ENCODE measurements around the gene OASL. TPM values are rescaled to one million over a fixed set of nuclear protein-coding genes. Genes with fewer than 3 reads are reported as not detected.

OASL gene
- total RNA-seq, 1 donor, result under 0.01 TPM

DNA sequence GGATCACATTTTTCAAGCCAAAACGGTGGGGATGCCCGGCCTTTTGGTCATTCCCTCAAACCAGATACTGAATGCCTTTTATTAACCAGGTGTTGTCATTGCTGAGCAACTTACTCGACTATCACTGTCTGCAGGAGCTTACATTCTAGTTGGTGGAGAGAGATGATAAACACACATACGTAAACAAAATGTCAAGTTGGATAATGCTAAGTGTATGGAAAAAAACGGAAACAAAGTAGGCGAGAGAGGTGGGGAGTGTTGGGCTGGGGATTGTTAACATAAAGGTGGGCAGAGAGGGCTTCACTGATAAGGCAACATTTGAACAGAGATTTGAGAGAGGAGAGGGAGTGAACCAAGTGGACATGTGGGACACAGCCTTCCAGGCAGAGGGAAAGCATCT lies 27.2 kb downstream of the OASL start:
- DNase-seq (ENCODE audit: low read depth), result no peak
- H3K4me3 ChIP-seq (ENCODE audit: low read depth, low read length), result no peak overlapping the region
- TF ChIP-seq, protein P1, sequence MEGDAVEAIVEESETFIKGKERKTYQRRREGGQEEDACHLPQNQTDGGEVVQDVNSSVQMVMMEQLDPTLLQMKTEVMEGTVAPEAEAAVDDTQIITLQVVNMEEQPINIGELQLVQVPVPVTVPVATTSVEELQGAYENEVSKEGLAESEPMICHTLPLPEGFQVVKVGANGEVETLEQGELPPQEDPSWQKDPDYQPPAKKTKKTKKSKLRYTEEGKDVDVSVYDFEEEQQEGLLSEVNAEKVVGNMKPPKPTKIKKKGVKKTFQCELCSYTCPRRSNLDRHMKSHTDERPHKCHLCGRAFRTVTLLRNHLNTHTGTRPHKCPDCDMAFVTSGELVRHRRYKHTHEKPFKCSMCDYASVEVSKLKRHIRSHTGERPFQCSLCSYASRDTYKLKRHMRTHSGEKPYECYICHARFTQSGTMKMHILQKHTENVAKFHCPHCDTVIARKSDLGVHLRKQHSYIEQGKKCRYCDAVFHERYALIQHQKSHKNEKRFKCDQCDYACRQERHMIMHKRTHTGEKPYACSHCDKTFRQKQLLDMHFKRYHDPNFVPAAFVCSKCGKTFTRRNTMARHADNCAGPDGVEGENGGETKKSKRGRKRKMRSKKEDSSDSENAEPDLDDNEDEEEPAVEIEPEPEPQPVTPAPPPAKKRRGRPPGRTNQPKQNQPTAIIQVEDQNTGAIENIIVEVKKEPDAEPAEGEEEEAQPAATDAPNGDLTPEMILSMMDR (IDR thresholded peaks at IDR 0.05; ENCODE audit: insufficient read depth, low read depth, low read length), result no peak

DNA sequence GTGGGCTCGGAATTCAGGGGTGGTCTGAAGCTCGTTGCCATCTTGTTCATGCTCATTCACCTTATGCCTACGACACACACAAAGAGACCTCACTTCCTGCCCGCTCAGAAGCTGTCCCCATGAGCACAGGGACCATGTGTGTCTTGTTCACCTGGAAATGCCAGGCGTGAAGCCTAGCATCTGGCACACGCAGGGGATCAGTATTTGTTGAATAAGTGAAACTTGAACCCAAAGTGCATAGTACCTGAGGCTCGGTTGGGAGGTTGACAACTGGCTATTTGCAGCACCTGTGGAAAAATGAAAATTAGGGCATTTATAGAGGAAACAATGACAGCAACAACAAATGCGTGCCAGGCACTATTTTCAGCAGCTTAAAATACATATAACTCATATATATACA lies 28.2 kb downstream of the OASL start:
- TF ChIP-seq, protein P1 (IDR thresholded peaks at IDR 0.05; ENCODE audit: insufficient read depth, low read depth, low read length), result no peak

DNA sequence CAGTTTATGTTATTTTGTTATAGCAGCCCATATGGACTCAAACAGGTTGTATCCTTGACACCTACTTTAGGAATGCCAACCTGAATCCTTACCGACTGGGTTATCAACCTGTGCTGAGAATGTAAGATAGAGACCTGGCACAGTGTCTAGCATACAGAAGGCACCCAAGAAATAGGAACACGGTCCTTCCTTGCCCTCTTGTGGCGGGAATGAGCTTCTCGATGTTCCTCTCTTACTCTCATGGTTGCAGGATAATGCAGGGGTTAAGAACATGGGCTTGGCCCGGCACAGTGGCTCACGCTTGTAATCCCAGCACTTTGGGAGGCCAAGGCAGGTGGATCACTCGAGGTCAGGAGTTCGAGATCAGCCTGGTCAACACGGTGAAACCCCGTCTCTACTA lies 29.3 kb downstream of the OASL start:
- TF ChIP-seq, protein P1 (IDR thresholded peaks at IDR 0.05; ENCODE audit: insufficient read depth, low read depth, low read length), result peak; percentile 65
- DNase-seq (ENCODE audit: low read depth), result peak; percentile 50
- no peak overlapping the region for H3K4me3 ChIP-seq (ENCODE audit: low read depth, low read length)

More for the DNA sequence above, 28.2 kb downstream of the OASL start:
- no peak overlapping the region for H3K4me3 ChIP-seq (ENCODE audit: low read depth, low read length)
- DNase-seq (ENCODE audit: low read depth), result no peak

DNA sequence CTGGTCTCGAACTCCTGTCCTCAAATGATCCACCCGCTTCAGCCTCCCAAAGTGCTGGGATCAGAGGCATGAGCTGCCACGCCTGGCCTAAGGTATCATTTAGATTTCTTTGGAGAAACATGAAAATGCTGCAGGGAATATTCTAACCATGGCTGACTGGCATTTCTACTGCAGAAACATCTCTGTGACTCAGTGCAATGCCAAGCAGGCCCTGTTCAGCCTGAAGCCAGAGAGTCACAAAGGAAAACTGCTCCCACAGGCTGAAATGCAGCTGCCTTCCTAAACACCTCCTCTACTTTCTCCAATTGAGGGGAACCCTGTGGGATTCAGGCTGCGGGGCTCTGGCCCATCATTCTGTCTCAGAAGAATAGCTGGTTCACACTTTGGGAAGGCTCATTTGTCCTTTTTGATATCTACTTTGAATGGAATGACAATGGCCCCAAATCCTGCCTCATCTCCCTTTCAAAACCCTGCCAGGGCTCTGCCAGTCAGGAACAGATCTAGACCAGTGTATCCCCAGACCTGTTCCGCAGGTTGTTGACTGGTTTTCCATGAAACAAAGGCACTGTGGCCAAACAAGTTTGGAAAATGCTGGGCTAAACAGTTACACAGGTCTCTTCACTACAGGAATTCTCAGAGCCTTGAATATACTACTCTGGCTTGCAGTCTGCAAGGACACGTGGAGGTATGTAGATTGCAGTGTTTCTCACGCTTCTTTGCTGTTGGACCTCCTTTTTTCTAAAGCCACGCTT lies 30.5 kb downstream of the OASL start:
- H3K4me3 ChIP-seq (ENCODE audit: low read depth, low read length), result no peak overlapping the region
- TF ChIP-seq, protein P1 (IDR thresholded peaks at IDR 0.05; ENCODE audit: insufficient read depth, low read depth, low read length), result no peak
- DNase-seq (ENCODE audit: low read depth), result no peak

DNA sequence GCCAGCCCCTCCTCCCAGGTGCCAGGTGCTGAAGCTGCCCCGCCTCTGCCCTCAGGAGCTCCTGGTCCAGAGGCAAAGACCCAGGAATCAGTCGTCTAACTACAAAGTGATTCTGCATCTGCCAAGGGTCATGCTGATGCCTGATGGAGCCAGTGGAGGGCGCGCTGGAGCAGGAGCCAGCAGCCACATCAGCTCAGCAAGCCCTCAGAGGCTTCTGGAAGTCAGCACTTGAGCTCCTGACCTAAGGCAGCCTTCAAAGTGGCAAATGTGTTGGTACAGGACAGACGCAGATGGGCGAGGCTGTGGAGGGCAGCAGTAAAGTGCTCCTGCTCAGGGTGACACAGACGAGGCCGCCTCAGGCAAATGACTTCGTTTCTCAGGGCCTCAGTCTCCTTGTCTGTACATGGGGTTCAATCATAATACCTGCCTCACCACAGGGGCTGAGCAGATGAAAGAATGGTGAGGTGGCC lies 33.7 kb downstream of the OASL start:
- TF ChIP-seq, protein P1 (IDR thresholded peaks at IDR 0.05; ENCODE audit: insufficient read depth, low read depth, low read length), result peak; percentile 78
- H3K4me3 ChIP-seq (ENCODE audit: low read depth, low read length), result no peak overlapping the region
- peak; percentile 42 for DNase-seq (ENCODE audit: low read depth)

DNA sequence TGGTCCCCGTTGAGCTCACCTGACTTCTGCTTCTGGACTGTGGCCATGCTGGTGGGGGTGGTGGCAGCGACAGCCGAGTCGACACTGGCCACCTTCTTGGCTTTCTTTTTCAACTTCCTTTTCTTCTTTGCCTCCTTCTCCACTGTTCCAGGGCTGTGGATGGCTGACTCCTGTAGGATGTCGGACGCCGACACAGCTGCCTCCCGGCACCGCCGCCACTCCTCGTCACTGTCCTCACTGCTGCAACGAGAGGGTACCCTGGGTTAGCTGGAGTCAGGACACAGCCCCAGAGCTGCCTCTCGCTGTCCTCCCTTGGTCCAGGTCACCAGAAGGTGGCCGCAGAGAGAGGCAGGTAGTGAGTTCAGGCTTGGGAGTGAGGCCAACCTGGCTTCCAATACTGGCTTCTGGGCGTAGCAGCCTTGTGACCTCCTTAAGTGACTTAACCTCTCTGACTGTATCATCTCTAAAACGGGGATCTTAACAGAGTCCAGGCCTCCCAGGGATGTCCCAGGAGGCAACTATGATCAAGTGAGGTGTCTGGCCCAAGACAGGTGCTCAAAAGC lies 34.7 kb downstream of the OASL start:
- H3K4me3 ChIP-seq (ENCODE audit: low read depth, low read length), result no peak overlapping the region
- DNase-seq (ENCODE audit: low read depth), result no peak
- TF ChIP-seq, protein P1 (IDR thresholded peaks at IDR 0.05; ENCODE audit: insufficient read depth, low read depth, low read length), result no peak

Measured in fibroblast of villous mesenchyme (primary cell).